Measurements from ENCODE around the gene SIGLEC10. TPM values are rescaled to one million over a fixed set of nuclear protein-coding genes. Genes with fewer than 3 reads are reported as not detected.
"Not testable (repeated sequence)": the region's sequence is repeated elsewhere in the genome, so short reads cannot be mapped to it uniquely, and the experiment has no call there.

SIGLEC10 gene
- total RNA-seq, 1 experiment from 2014 or later = not detected

DNA sequence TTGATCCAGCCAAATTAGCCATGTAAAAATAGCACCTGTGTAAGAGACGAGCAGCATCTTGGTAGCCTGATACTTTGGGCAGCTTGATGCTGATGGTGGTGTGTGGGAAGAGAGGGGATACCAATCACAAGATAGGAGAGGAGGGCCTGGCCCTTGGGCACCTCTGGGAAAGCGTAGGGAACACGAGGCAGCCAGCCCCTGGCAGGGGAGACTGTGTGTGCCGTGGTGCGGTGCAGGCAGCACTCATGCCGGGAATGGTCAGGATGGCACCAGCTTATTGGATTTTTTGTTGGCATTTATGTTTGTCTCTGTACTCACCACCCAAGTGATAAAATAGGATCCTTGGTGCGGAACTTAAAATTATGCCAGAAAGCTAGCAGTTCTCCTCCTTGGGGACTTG lies 30.6 kb upstream of the SIGLEC10 start:
- Mint-ChIP-seq H3K27ac (ENCODE audit: unreplicated experiment) (no peak overlapping the region), H3K36me3 (ENCODE audit: insufficient read depth, unreplicated experiment) (no peaks in the 10 kb centered on the region), H3K4me1 (ENCODE audit: low read depth, unreplicated experiment) (no peaks in the 10 kb centered on the region), H3K9me3 (ENCODE audit: low read depth, unreplicated experiment) (peaks cover 3% of the 10 kb centered on the region), H3K4me3 (ENCODE audit: low read depth, unreplicated experiment) (no peak overlapping the region), H3K27me3 (ENCODE audit: unreplicated experiment) (peaks cover 93% of the 10 kb centered on the region)
- TF ChIP-seq, protein P1, sequence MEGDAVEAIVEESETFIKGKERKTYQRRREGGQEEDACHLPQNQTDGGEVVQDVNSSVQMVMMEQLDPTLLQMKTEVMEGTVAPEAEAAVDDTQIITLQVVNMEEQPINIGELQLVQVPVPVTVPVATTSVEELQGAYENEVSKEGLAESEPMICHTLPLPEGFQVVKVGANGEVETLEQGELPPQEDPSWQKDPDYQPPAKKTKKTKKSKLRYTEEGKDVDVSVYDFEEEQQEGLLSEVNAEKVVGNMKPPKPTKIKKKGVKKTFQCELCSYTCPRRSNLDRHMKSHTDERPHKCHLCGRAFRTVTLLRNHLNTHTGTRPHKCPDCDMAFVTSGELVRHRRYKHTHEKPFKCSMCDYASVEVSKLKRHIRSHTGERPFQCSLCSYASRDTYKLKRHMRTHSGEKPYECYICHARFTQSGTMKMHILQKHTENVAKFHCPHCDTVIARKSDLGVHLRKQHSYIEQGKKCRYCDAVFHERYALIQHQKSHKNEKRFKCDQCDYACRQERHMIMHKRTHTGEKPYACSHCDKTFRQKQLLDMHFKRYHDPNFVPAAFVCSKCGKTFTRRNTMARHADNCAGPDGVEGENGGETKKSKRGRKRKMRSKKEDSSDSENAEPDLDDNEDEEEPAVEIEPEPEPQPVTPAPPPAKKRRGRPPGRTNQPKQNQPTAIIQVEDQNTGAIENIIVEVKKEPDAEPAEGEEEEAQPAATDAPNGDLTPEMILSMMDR (IDR thresholded peaks at IDR 0.05; ENCODE audit: unreplicated experiment) = no peak
- BruUV-seq (replicated peaks) = no TSS peak
- intact Hi-C loops (cut with micrococcal nuclease; ENCODE audit: unreplicated experiment) = no loop called here
- CTCF ChIA-PET = interaction anchor here (0.5 to 1.5 kb wide), 2 partner anchors 9 to 15 kb away, joined by 3 to 5 read pairs; no protein-coding TSS in a partner anchor
- DNase-seq = no peak

DNA sequence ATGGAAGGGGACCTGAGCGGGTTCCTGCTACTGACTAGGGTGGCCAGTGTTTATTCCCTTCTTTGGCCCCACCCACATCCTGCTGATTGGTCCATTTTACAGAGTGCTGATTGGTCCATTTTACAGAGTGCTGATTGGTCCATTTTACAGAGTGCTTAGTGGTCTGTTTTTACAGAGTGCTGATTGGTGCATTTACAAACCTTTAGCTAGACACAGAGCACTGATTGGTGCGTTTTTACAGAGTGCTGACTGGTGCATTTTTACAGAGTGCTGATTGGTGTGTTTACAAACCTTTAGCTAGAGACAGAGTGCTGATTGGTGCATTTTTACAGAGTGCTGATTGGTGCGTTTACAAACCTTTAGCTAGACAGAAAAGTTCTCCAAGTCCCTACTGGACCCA lies 30.1 kb upstream of the SIGLEC10 start:
- H3K4me3 Mint-ChIP-seq (ENCODE audit: low read depth, unreplicated experiment); H3K27ac Mint-ChIP-seq (ENCODE audit: unreplicated experiment); DNase-seq; H3K4me1 Mint-ChIP-seq (ENCODE audit: low read depth, unreplicated experiment); intact Hi-C loops (cut with micrococcal nuclease; ENCODE audit: unreplicated experiment); BruUV-seq (replicated peaks); H3K36me3 Mint-ChIP-seq (ENCODE audit: insufficient read depth, unreplicated experiment); H3K9me3 Mint-ChIP-seq (ENCODE audit: low read depth, unreplicated experiment): not testable (repeated sequence)
- CTCF ChIA-PET = interaction anchor here (1.5 kb wide), 1 partner anchor 9 kb away, joined by 3 read pairs; no protein-coding TSS in a partner anchor
- peaks cover 93% of the 10 kb centered on the region for H3K27me3 Mint-ChIP-seq (ENCODE audit: unreplicated experiment)

DNA sequence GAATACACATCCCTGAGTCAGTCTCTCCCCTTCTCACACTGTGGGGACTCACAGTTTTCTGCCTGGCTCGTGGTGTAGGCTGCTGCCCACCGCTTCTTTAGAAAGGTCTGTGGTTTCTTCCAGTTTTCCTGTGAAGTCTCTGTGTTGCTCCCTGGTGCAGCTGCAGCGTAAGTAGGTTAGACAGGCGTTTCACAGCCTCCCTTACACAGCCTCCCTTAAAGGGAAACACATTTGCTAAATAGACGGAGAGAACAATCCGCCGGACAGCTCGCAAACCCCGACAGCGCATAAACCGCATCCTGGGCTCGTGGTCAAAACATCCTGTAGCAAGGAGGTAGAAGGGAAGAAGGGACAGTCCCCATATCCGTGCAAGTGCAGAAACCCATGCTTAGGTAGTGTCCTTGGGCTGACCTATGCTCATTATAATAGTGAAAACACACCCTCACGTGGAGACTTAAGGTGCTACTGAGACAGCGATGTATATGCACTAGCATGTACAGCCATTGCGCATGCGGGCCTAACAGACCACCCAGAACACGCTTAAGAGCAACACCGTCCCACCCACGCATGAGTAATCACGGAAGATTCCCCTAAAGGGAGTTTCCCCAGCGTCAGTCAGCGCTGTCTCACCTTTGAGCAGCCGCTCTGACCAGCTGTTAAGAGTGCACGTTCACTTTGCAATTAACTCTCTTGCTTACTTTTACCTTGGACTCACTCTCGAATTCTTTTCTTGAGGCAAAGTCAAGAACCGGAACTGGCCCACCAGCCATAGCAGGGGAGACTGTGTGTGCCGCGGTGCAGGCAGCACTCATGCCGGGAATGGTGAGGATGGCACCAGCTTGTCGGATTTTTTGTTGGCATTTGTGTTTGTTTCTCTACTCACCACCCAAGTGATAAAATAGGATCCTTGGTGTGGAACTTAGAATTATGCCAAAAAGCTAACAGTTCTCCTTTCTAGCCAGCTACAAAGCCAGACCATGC lies 24.3 kb upstream of the SIGLEC10 start:
- DNase-seq = peak; percentile 18
- intact Hi-C loops (cut with micrococcal nuclease; ENCODE audit: unreplicated experiment) = no loop called here
- CTCF ChIA-PET = interaction anchor here (0.5 to 1.1 kb wide), 3 partner anchors 22 to 215 kb away, joined by 3 to 8 read pairs (median 3); no protein-coding TSS in a partner anchor
- TF ChIP-seq, protein P1 (IDR thresholded peaks at IDR 0.05; ENCODE audit: unreplicated experiment) = no peak
- Mint-ChIP-seq H3K4me3 (ENCODE audit: low read depth, unreplicated experiment) (peak overlapping the region; percentile 33), H3K27me3 (ENCODE audit: unreplicated experiment) (peaks cover 95% of the 10 kb centered on the region), H3K27ac (ENCODE audit: unreplicated experiment) (no peak overlapping the region), H3K36me3 (ENCODE audit: insufficient read depth, unreplicated experiment) (no peaks in the 10 kb centered on the region), H3K4me1 (ENCODE audit: low read depth, unreplicated experiment) (peaks cover 24% of the 10 kb centered on the region), H3K9me3 (ENCODE audit: low read depth, unreplicated experiment) (peaks cover 2% of the 10 kb centered on the region)
- no TSS peak for BruUV-seq (replicated peaks)

DNA sequence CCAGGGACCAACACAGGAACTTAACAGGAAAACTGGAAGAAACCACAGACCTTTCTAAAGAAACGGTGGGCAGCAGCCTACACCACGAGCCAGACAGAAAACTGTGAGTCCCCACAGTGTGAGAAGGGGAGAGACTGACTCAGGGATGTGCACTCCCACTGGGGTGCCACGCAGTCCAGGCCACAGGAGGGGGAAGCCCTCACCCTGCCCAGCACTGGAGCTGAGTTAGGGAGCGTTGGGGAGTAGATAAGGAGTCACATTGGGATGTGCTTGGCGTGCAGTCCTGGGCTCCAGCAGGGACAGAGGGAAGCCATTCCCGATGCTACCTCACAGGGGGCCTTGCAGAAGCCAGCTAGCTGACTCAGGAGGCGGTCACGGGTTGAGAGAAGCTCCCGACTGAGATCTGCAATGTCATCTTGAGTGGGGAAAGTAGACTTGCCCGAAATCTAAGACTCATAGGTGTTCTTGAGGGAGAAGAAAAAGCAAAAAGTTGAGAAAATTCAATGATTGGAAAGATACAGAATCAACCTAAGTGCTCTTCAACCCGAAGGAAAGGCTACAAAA lies 23.5 kb upstream of the SIGLEC10 start:
- peaks cover 24% of the 10 kb centered on the region for H3K4me1 Mint-ChIP-seq (ENCODE audit: low read depth, unreplicated experiment)
- no peak overlapping the region for H3K27ac Mint-ChIP-seq (ENCODE audit: unreplicated experiment)
- TF ChIP-seq, protein P1 (IDR thresholded peaks at IDR 0.05; ENCODE audit: unreplicated experiment) = no peak
- DNase-seq = no peak
- no peak overlapping the region for H3K4me3 Mint-ChIP-seq (ENCODE audit: low read depth, unreplicated experiment)
- H3K27me3 Mint-ChIP-seq (ENCODE audit: unreplicated experiment) = peaks cover 99% of the 10 kb centered on the region
- no peaks in the 10 kb centered on the region for H3K9me3 Mint-ChIP-seq (ENCODE audit: low read depth, unreplicated experiment)
- intact Hi-C loops (cut with micrococcal nuclease; ENCODE audit: unreplicated experiment) = no loop called here
- no peaks in the 10 kb centered on the region for H3K36me3 Mint-ChIP-seq (ENCODE audit: insufficient read depth, unreplicated experiment)
- CTCF ChIA-PET = interaction anchor here (0.5 to 1.5 kb wide), 3 partner anchors 21 to 216 kb away, joined by 3 to 8 read pairs (median 3); no protein-coding TSS in a partner anchor
- BruUV-seq (replicated peaks) = no TSS peak

All from Calu3 (cell line).